T-cell (primary cell): ENCODE measurements around the gene IQCH. TPM values are rescaled to one million over a fixed set of nuclear protein-coding genes. Genes with fewer than 3 reads are reported as not detected.

Experiments used
- ATAC-seq, 4 experiments: fragments of 200-7000 bp in 3 of 4; fragments of 150-1000 bp in 1 of 4; cut with Tn5 transposase; replicated peaks in 1 of 4; 1 replicate in 3 of 4; 2 replicates in 1 of 4; pipeline ENCODE4 v1.10.0; 2021; ENCODE audit warnings: moderate library complexity in 3 of 4, mild to moderate bottlenecking in 2 of 4, moderate number of reproducible peaks in 1 of 4
- CTCF ChIA-PET, 2 donors: fragments of 300-600 bp; sonication (Branson Sonifier 250); formaldehyde crosslinking; loops; one replicate each; lab custom pipeline; 2022; ENCODE audit warnings: antibody characterized with exemption in 2 of 2; lab: Charles Lee
- POLR2A ChIA-PET, 2 donors: fragments of 300-600 bp; sonication (Branson Sonifier 250); formaldehyde crosslinking; loops; one replicate each; lab custom pipeline; 2022; ENCODE audit warnings: antibody characterized with exemption in 2 of 2; lab: Charles Lee
- DNase-seq, 35 experiments: peaks; one replicate each; pipeline versions ENCODE4 v3.0.0 to v3.0.0-alpha.2; 2013 to 2023
- H3K27ac ChIP-seq: one replicate; pipeline ENCODE4 v1.5.1; 2013; ENCODE audit warnings: low read length
- H3K27me3 ChIP-seq, 2 experiments: replicated peaks in 1 of 2; 1 replicate in 1 of 2; 2 replicates in 1 of 2; pipeline versions ENCODE4 v1.6.1 to v1.7.0; 2013; ENCODE audit warnings: low read length in 1 of 2, mixed read lengths in 1 of 2; ENCODE audit not compliant: control insufficient read depth in 2 of 2, insufficient read depth in 2 of 2; ENCODE audit errors: extremely low read depth in 1 of 2
- H3K36me3 ChIP-seq, 2 donors: 1 replicate in 1 of 2; 2 replicates in 1 of 2; pipeline versions ENCODE4 v1.6.1 to v1.7.0; 2013; ENCODE audit warnings: low read length in 1 of 2; ENCODE audit not compliant: control insufficient read depth in 2 of 2, insufficient read depth in 1 of 2; ENCODE audit errors: extremely low read depth in 1 of 2
- H3K4me1 ChIP-seq, 2 experiments: 1 replicate in 1 of 2; 2 replicates in 1 of 2; pipeline versions ENCODE4 v1.6.1 to v1.7.0; 2013; ENCODE audit warnings: low read length in 2 of 2, mixed read lengths in 1 of 2; ENCODE audit not compliant: insufficient read depth in 2 of 2, control insufficient read depth in 1 of 2; ENCODE audit errors: extremely low read depth in 1 of 2
- H3K4me3 ChIP-seq, 2 donors: 1 replicate in 1 of 2; 2 replicates in 1 of 2; pipeline versions ENCODE4 v1.5.1 to v1.7.0; 2013; ENCODE audit warnings: mild to moderate bottlenecking in 2 of 2, low read length in 1 of 2, moderate library complexity in 1 of 2; ENCODE audit not compliant: control insufficient read depth in 1 of 2; ENCODE audit errors: extremely low read depth in 1 of 2
- H3K9me3 ChIP-seq: 2 replicates; pipeline ENCODE4 v1.7.0; 2013
- H3K27ac Mint-ChIP-seq, 2 donors: one replicate each; pipeline ENCODE4 v1.8.0; 2020 to 2021; ENCODE audit warnings: mild to moderate bottlenecking in 2 of 2, mixed read lengths in 2 of 2
- H3K27me3 Mint-ChIP-seq, 2 donors: one replicate each; pipeline ENCODE4 v1.8.0; 2021 to 2022; ENCODE audit warnings: mixed read lengths in 2 of 2
- H3K36me3 Mint-ChIP-seq: one replicate; pipeline ENCODE4 v1.8.0; 2021; ENCODE audit warnings: mixed read lengths
- H3K4me1 Mint-ChIP-seq, 3 donors: one replicate each; pipeline ENCODE4 v1.8.0; 2020 to 2022; ENCODE audit warnings: mixed read lengths in 3 of 3, mild to moderate bottlenecking in 1 of 3
- H3K4me3 Mint-ChIP-seq, 3 donors: one replicate each; pipeline ENCODE4 v1.8.0; 2020 to 2022; ENCODE audit warnings: mild to moderate bottlenecking in 3 of 3, mixed read lengths in 3 of 3, moderate library complexity in 3 of 3
- H3K9me3 Mint-ChIP-seq, 3 donors: one replicate each; pipeline ENCODE4 v1.8.0; 2020 to 2022; ENCODE audit warnings: mixed read lengths in 3 of 3
- WGBS: methylation state at CpG from one replicate; pipeline ENCODE4 v1.1.5; 2013; ENCODE audit warnings: missing lambda C conversion rate; ENCODE audit not compliant: insufficient coverage; 5-methylcytosine and 5-hydroxymethylcytosine counted together
- total RNA-seq, 35 experiments: library from RNA in 6 of 35; stranded (reverse) in 6 of 35; fragments of 120-200 nt in 1 of 35; gene quantifications; one replicate each; pipeline versions ENCODE4 v1.2.1 to v1.2.4 and lab custom pipeline; 2013 to 2026

The IQCH gene
- total RNA-seq, 5 donors from 2014 or later (not counting 1 experiment from before 2014, with no cell fraction given): 0.43 to 2.6 (median 1.3) TPM

GRCh38 chr15:67215102-67215501 lies 39.5 kb upstream of the IQCH start:
- ChIA-PET POLR2A (no interaction called here), CTCF (no interaction called here)
- Mint-ChIP-seq H3K4me3 (no peak overlapping the region), H3K36me3 (peaks cover 38% of the 10 kb centered on the region), H3K4me1 (no peaks in the 10 kb centered on the region), H3K27me3 (no peaks in the 10 kb centered on the region), H3K27ac (no peak overlapping the region), H3K9me3 (no peaks in the 10 kb centered on the region)
- Histone ChIP-seq H3K4me1 (no peaks in the 10 kb centered on the region), H3K36me3 (peaks cover 0 to 8% of the 10 kb centered on the region in 2 donors), H3K9me3 (no peaks in the 10 kb centered on the region), H3K4me3 (no peak overlapping the region), H3K27me3 (no peaks in the 10 kb centered on the region), H3K27ac (no peak overlapping the region)
- no CpG with 5 or more reads among the region's 6 CpGs for WGBS
- ATAC-seq (no peak), DNase-seq (no peak)

DNA sequence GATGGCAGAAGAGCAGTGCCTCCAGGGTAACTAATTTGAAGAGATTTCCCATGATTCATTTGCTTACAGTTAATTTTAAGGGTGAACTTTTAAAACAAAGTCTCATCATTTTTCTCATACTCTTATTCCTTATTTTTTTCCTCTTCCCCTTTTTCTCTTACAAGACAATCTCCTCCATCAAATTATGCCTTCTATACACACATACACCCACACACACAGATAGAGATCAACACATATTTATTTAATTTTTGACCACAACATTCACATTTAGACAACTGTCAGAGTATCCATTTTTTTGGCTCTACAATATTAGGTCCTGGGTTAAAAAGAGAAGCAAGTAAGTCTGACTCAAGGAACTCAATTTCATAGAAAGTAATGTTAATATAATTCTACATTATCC lies 37.7 kb upstream of the IQCH start:
- H3K4me3 ChIP-seq: no peak overlapping the region
- no peaks in the 10 kb centered on the region for H3K9me3 ChIP-seq
- peaks cover 37% of the 10 kb centered on the region for H3K36me3 Mint-ChIP-seq
- no peaks in the 10 kb centered on the region for H3K27me3 ChIP-seq
- ATAC-seq (no peak), DNase-seq (no peak)
- H3K4me1 Mint-ChIP-seq: no peaks in the 10 kb centered on the region
- peak overlapping the region in 1 of 2 donors; percentile 23 for H3K27ac Mint-ChIP-seq
- H3K4me3 Mint-ChIP-seq: no peak overlapping the region
- ChIA-PET CTCF (no interaction called here), POLR2A (no interaction called here)
- no peaks in the 10 kb centered on the region for H3K27me3 Mint-ChIP-seq
- H3K4me1 ChIP-seq: no peaks in the 10 kb centered on the region
- H3K36me3 ChIP-seq: peaks cover 3 to 6% of the 10 kb centered on the region in 2 donors
- H3K27ac ChIP-seq: no peak overlapping the region
- H3K9me3 Mint-ChIP-seq: no peaks in the 10 kb centered on the region

DNA sequence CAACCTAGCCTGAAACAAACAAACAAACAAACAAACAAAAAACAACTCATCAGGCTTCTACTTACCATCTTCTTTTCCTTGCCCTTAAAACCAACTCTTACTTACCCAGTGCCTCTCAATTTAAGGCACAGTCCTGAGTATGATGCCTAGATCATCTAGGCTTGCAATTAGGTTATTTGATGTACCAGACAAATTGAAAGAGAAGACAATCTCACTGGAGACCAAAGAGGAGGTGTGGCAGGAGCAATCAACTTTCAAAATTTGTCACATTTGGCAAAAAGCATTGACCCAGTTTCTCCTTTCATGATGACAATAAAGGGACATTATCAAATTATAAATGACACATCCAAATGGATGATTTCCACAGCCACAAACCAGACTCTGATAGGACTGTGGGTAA lies 36.2 kb upstream of the IQCH start:
- no peaks in the 10 kb centered on the region for H3K4me1 ChIP-seq
- H3K27ac ChIP-seq: no peak overlapping the region
- no peaks in the 10 kb centered on the region for H3K9me3 ChIP-seq
- H3K4me3 ChIP-seq: no peak overlapping the region
- ChIA-PET POLR2A (no interaction called here), CTCF (no interaction called here)
- H3K4me1 Mint-ChIP-seq: no peaks in the 10 kb centered on the region
- no peak overlapping the region for H3K4me3 Mint-ChIP-seq
- H3K36me3 ChIP-seq: peaks cover 3 to 6% of the 10 kb centered on the region in 2 donors
- H3K27me3 Mint-ChIP-seq: no peaks in the 10 kb centered on the region
- no peaks in the 10 kb centered on the region for H3K9me3 Mint-ChIP-seq
- no peaks in the 10 kb centered on the region for H3K27me3 ChIP-seq
- ATAC-seq (no peak), DNase-seq (no peak)
- H3K27ac Mint-ChIP-seq: no peak overlapping the region
- peaks cover 37% of the 10 kb centered on the region for H3K36me3 Mint-ChIP-seq

DNA sequence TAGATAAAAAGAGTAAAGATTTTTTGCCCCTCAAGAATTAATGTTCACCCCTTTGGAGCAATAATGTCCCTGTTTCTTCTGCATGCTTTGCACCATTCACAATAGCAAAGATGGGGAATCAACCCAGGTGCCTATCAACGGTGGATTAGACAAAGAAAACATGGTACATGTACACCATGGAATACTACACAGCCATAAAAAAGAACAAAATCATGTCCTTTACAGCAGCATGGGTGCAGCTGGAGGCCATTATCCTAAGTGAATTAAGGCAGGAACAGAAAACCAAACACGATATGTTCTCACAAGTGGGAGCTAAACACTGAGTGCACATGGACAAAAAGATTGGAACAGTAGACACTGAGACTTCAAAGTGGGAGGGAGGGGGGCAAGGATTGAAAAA lies 35.3 kb upstream of the IQCH start:
- H3K4me1 ChIP-seq: no peaks in the 10 kb centered on the region
- no peaks in the 10 kb centered on the region for H3K27me3 Mint-ChIP-seq
- peaks cover 37% of the 10 kb centered on the region for H3K36me3 Mint-ChIP-seq
- CTCF ChIA-PET: no interaction called here
- DNase-seq (no peak), ATAC-seq (no peak)
- H3K9me3 ChIP-seq: no peaks in the 10 kb centered on the region
- POLR2A ChIA-PET: no interaction called here
- no peaks in the 10 kb centered on the region for H3K27me3 ChIP-seq
- H3K4me1 Mint-ChIP-seq: no peaks in the 10 kb centered on the region
- no peaks in the 10 kb centered on the region for H3K9me3 Mint-ChIP-seq
- H3K36me3 ChIP-seq: peaks cover 3 to 6% of the 10 kb centered on the region in 2 donors
- H3K4me3 Mint-ChIP-seq: no peak overlapping the region
- H3K27ac ChIP-seq: no peak overlapping the region
- no peak overlapping the region for H3K27ac Mint-ChIP-seq
- H3K4me3 ChIP-seq: no peak overlapping the region
- WGBS: 100% methylated on average over 1 of the region's 2 CpGs

DNA sequence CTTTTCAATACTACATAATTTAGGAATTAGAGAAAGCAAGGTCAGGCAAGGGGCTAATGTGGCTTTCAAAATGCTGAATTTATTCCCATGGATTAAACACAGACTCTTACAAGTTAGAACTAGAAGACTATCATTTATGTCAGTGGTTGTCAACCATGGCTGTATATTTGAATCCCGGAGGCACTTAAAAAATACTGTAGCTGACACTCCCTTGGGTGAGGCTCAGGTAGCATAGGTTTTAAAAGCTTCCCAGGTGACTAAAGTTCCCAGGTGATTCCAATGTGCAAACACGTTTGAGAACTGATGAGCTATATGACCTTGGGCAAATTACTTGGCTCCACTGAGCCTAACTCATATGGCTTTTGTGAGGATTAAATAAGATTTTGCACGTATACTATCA lies 29.7 kb upstream of the IQCH start:
- ATAC-seq (no peak), DNase-seq (no peak)
- Histone ChIP-seq H3K4me1 (no peaks in the 10 kb centered on the region), H3K36me3 (peaks cover 3 to 5% of the 10 kb centered on the region in 2 donors), H3K27me3 (no peaks in the 10 kb centered on the region), H3K4me3 (no peak overlapping the region), H3K9me3 (no peaks in the 10 kb centered on the region), H3K27ac (no peak overlapping the region)
- Mint-ChIP-seq H3K4me1 (peaks cover 7 to 15% (median 12%) of the 10 kb centered on the region in 3 donors), H3K4me3 (no peak overlapping the region), H3K27ac (no peak overlapping the region), H3K36me3 (peaks cover 36% of the 10 kb centered on the region), H3K27me3 (no peaks in the 10 kb centered on the region), H3K9me3 (no peaks in the 10 kb centered on the region)
- CTCF ChIA-PET: no interaction called here
- POLR2A ChIA-PET: interaction anchor here in 1 of 2 donors (0.6 kb wide), 1 partner anchor 83 kb away, joined by 18 read pairs; no protein-coding TSS in a partner anchor
- 90% methylated on average over 2 of the region's 3 CpGs for WGBS

DNA sequence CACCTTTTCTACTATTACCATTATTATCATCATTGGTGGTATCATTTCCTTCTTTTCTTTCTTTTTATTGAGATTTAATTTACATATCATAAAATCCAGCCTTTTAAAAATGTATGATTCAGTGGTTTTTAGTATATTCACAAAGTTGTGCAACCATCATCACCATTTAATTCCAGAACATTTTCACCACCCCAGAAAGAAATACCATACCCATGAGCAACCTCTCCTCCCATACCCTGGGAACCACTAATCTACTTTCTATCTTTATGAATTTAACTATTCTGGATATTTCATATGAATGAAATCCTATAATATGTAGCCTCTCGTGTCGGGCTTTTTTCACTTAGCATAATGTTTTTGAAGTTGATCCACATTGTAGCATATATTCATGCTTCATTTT lies 29.2 kb upstream of the IQCH start:
- H3K27ac Mint-ChIP-seq: no peak overlapping the region
- ChIA-PET CTCF (no interaction called here), POLR2A (interaction anchor here in 1 of 2 donors (0.6 kb wide), 1 partner anchor 83 kb away, joined by 18 read pairs; no protein-coding TSS in a partner anchor)
- peaks cover 3 to 6% of the 10 kb centered on the region in 2 donors for H3K36me3 ChIP-seq
- no peaks in the 10 kb centered on the region for H3K27me3 Mint-ChIP-seq
- no peaks in the 10 kb centered on the region for H3K9me3 Mint-ChIP-seq
- no peaks in the 10 kb centered on the region for H3K27me3 ChIP-seq
- H3K4me1 ChIP-seq: no peaks in the 10 kb centered on the region
- peaks cover 38% of the 10 kb centered on the region for H3K36me3 Mint-ChIP-seq
- ATAC-seq: no peak
- H3K4me1 Mint-ChIP-seq: peaks cover 7 to 15% (median 12%) of the 10 kb centered on the region in 3 donors
- DNase-seq: no peak
- H3K4me3 ChIP-seq: no peak overlapping the region
- no peak overlapping the region for H3K4me3 Mint-ChIP-seq
- no peak overlapping the region for H3K27ac ChIP-seq
- WGBS: no CpG with 5 or more reads among the region's 2 CpGs
- no peaks in the 10 kb centered on the region for H3K9me3 ChIP-seq

GRCh38 chr15:67227431-67227830 lies 27.2 kb upstream of the IQCH start:
- Mint-ChIP-seq H3K4me1 (peaks cover 7 to 15% (median 12%) of the 10 kb centered on the region in 3 donors), H3K36me3 (peaks cover 51% of the 10 kb centered on the region), H3K4me3 (no peak overlapping the region), H3K9me3 (no peaks in the 10 kb centered on the region), H3K27ac (no peak overlapping the region), H3K27me3 (no peaks in the 10 kb centered on the region)
- Histone ChIP-seq H3K27ac (no peak overlapping the region), H3K27me3 (no peaks in the 10 kb centered on the region), H3K9me3 (no peaks in the 10 kb centered on the region), H3K36me3 (peaks cover 0 to 25% of the 10 kb centered on the region in 2 donors), H3K4me3 (no peak overlapping the region), H3K4me1 (no peaks in the 10 kb centered on the region)
- WGBS: no CpG with 5 or more reads among the region's 1 CpG
- ChIA-PET CTCF (no interaction called here), POLR2A (no interaction called here)
- DNase-seq (no peak), ATAC-seq (no peak)
